Measurements from ENCODE around the gene LCE1B.

Gene LCE1B

GRCh38 chr1:152806576-152806975 lies 5.2 kb upstream of the LCE1B start, which contains the start of gene LCE1C:
Gene LCE1C (minus strand): TSS chr1:152806651. CDS start chr1:152805478, 1,173 bp downstream.
- Mint-ChIP-seq H3K4me1 (no peaks in the 10 kb centered on the region), H3K9me3 (peaks cover 28% of the 10 kb centered on the region), H3K36me3 (ENCODE audit: low read depth) (no peaks in the 10 kb centered on the region), H3K27me3 (ENCODE audit: low read depth) (no peaks in the 10 kb centered on the region), H3K4me3 (no peak within 1 kb of the TSS), H3K27ac (no peak within 1 kb of the TSS)
- no peak for TF ChIP-seq CTCF (IDR thresholded peaks at IDR 0.05; ENCODE audit: unreplicated experiment in 3 of 3)

- H3K27me3 Mint-ChIP-seq (ENCODE audit: low read depth) = no peaks in the 10 kb centered on the region
- H3K9me3 Mint-ChIP-seq = peaks cover 23% of the 10 kb centered on the region
- H3K36me3 Mint-ChIP-seq (ENCODE audit: low read depth) = no peaks in the 10 kb centered on the region
- TF ChIP-seq CTCF (IDR thresholded peaks at IDR 0.05; ENCODE audit: unreplicated experiment in 3 of 3) = no peak
- H3K27ac Mint-ChIP-seq = no peak overlapping the region
- no peaks in the 10 kb centered on the region for H3K4me1 Mint-ChIP-seq
- no peak overlapping the region for H3K4me3 Mint-ChIP-seq
These were observed 721 bp upstream of the LCE1B start for GRCh38 chr1:152811050-152811449.

GRCh38 chr1:152817309-152817708 lies 5.5 kb downstream of the LCE1B start:
- no peak for TF ChIP-seq CTCF (IDR thresholded peaks at IDR 0.05; ENCODE audit: unreplicated experiment in 3 of 3)
- Mint-ChIP-seq H3K36me3 (ENCODE audit: low read depth) (no peaks in the 10 kb centered on the region), H3K4me3 (no peak overlapping the region), H3K9me3 (peaks cover 30% of the 10 kb centered on the region), H3K27me3 (ENCODE audit: low read depth) (no peaks in the 10 kb centered on the region), H3K4me1 (no peaks in the 10 kb centered on the region), H3K27ac (no peak overlapping the region)

GRCh38 chr1:152823294-152823693 lies 11.5 kb downstream of the LCE1B start:
- H3K4me1 Mint-ChIP-seq = no peaks in the 10 kb centered on the region
- H3K27ac Mint-ChIP-seq = no peak overlapping the region
- no peak overlapping the region for H3K4me3 Mint-ChIP-seq
- H3K9me3 Mint-ChIP-seq = peaks cover 18% of the 10 kb centered on the region
- H3K36me3 Mint-ChIP-seq (ENCODE audit: low read depth) = no peaks in the 10 kb centered on the region
- no peak for TF ChIP-seq CTCF (IDR thresholded peaks at IDR 0.05; ENCODE audit: unreplicated experiment in 3 of 3)
- H3K27me3 Mint-ChIP-seq (ENCODE audit: low read depth) = no peaks in the 10 kb centered on the region

GRCh38 chr1:152824964-152825363 lies 13.2 kb downstream of the LCE1B start:
- no peaks in the 10 kb centered on the region for H3K36me3 Mint-ChIP-seq (ENCODE audit: low read depth)
- no peak overlapping the region for H3K27ac Mint-ChIP-seq
- no peaks in the 10 kb centered on the region for H3K4me1 Mint-ChIP-seq
- no peak overlapping the region for H3K4me3 Mint-ChIP-seq
- no peak for TF ChIP-seq CTCF (IDR thresholded peaks at IDR 0.05; ENCODE audit: unreplicated experiment in 3 of 3)
- peaks cover 18% of the 10 kb centered on the region for H3K9me3 Mint-ChIP-seq
- no peaks in the 10 kb centered on the region for H3K27me3 Mint-ChIP-seq (ENCODE audit: low read depth)

- H3K27ac Mint-ChIP-seq = no peak within 1 kb of the TSS
- peaks cover 19% of the 10 kb centered on the region for H3K9me3 Mint-ChIP-seq
- no peak for TF ChIP-seq CTCF (IDR thresholded peaks at IDR 0.05; ENCODE audit: unreplicated experiment in 3 of 3)
- no peak within 1 kb of the TSS for H3K4me3 Mint-ChIP-seq
- no peaks in the 10 kb centered on the region for H3K27me3 Mint-ChIP-seq (ENCODE audit: low read depth)
- H3K36me3 Mint-ChIP-seq (ENCODE audit: low read depth) = no peaks in the 10 kb centered on the region
- H3K4me1 Mint-ChIP-seq = no peaks in the 10 kb centered on the region
These were observed 15.4 kb downstream of the LCE1B start, which contains the start of gene LCE1A for GRCh38 chr1:152827173-152827572. Gene LCE1A (plus strand): TSS chr1:152827473. CDS start chr1:152827473, 0 bp downstream.
